ENCODE data around the gene ASIC4. TPM values are rescaled to one million over a fixed set of nuclear protein-coding genes. Genes with fewer than 3 reads are reported as not detected.
A peak's percentile ranks its signal among the peaks of the same experiment; 100 is the strongest.

Gene ASIC4
- total and polyA plus RNA-seq, 2 of the 13 experiments (the other 11 are each of a cell fraction or from before 2014, with no cell fraction given): 0.03 TPM; not detected in 1

DNA sequence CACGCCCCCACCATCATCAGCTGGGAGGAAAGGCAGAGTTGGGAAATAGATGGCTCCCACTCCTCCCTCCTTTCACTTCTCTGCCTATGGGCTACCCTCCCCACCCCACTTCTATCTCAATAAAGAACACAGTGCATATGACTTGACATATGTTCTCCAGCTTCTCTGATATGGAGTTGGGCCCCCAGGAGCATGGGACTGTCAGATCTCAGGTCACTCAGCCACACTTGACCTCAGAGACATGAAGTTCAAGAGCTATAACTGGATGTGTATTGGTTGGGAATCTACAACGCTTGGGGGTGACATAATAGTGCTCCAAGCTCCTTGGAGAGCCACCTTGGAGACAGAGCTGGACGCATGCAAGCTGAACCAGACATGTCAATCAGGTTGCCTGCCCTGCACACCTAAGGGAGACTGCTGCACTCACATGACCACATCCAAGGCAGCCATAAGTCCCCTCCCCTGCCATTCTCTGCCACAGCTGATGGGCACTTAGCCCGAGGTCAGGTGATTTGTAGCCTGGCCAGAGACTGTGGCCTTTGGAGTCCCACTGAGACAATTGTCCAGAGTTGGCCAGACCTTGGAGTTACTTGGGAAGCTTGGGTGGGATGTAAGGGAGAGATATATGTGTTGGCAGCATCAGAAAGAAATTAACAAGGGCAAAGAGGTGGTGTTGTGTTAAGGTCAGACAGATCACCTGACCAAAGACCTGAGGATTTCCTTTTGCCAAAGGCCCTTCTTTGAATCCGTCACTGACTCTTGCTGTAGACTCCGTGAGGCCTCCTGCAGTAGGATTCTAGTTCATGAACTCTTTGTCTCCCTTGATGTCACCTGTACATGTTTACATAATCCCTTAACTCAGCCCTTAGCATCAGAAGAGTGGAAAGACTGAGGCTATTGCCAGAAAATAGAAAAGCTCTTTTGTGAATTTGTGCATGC is 61.6 kb downstream of the ASIC4 start (continued):
- no peak for TF ChIP-seq ZNF318 (CRISPR knock-in tag; IDR thresholded peaks at IDR 0.05)
- TF ChIP-seq ZFY (CRISPR knock-in tag; IDR thresholded peaks at IDR 0.05): peak; percentile 21; the same call in 1 of the 2 replicates
- 0 out of 2 replicates have a peak, but pooled peaks have one; percentile 53 for TF ChIP-seq ZSCAN29 (CRISPR knock-in tag; conservative IDR thresholded peaks at IDR 0.05)
- no peak for TF ChIP-seq ZNF24 (IDR thresholded peaks at IDR 0.05)
- 0 out of 2 replicates have a peak, but pooled peaks have one; percentile 39 for TF ChIP-seq TFE3 (CRISPR knock-in tag; IDR thresholded peaks at IDR 0.05)
- peak; percentile 4; the same call in 1 of the 2 replicates for TF ChIP-seq NR2F2 (IDR thresholded peaks at IDR 0.05; ENCODE audit: borderline replicate concordance, low read depth)
- peak; percentile 19; the same call in 1 of the 2 replicates for TF ChIP-seq POLR2AphosphoS5 (IDR thresholded peaks at IDR 0.05; ENCODE audit: low read depth, low read length)
- TF ChIP-seq CAMTA2 (CRISPR knock-in tag; IDR thresholded peaks at IDR 0.05; ENCODE audit: borderline replicate concordance): 0 out of 2 replicates have a peak, but pooled peaks have one; percentile 8
- 0 out of 2 replicates have a peak, but pooled peaks have one; percentile 3 for TF ChIP-seq REXO4 (CRISPR knock-in tag; IDR thresholded peaks at IDR 0.05; ENCODE audit: borderline replicate concordance)
- TF ChIP-seq IRX3 (CRISPR knock-in tag; IDR thresholded peaks at IDR 0.05; ENCODE audit: borderline replicate concordance, low read depth): 0 out of 2 replicates have a peak, but pooled peaks have one; percentile 27
- 0 out of 2 replicates have a peak, but pooled peaks have one; percentile 35 for TF ChIP-seq ZNF598 (CRISPR knock-in tag; IDR thresholded peaks at IDR 0.05; ENCODE audit: borderline replicate concordance)
- TF ChIP-seq KDM6A (CRISPR knock-in tag; IDR thresholded peaks at IDR 0.05; ENCODE audit: low read depth): peak; percentile 25; the same call in 1 of the 2 replicates
- TF ChIP-seq ERF (CRISPR knock-in tag; IDR thresholded peaks at IDR 0.05): peak; percentile 69
- TF ChIP-seq SKIL (CRISPR knock-in tag; IDR thresholded peaks at IDR 0.05; ENCODE audit: borderline replicate concordance): 0 out of 2 replicates have a peak, but pooled peaks have one; percentile 4
- TF ChIP-seq, protein P1, sequence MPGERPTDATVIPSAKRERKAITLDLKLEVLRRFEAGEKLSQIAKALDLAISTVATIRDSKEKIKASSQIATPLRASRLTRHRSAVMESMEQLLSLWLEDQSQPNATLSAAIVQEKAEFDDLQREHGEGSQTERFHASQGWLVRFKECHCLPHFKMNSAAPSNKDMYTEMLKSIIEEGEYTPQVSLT (CRISPR knock-in tag; IDR thresholded peaks at IDR 0.05; ENCODE audit: borderline replicate concordance, low read depth): no peak

All from HepG2 (cell line).